Pancreas (tissue), 10 donors: ENCODE measurements around the gene DOK3. TPM values are rescaled to one million over a fixed set of nuclear protein-coding genes. Genes with fewer than 3 reads are reported as not detected.

ENCODE experiments used
- ATAC-seq, 4 donors: fragments of 200-7000 bp; cut with Tn5 transposase; one replicate each; pipeline versions ENCODE4 v1.8.0 to v1.9.1; 2020; ENCODE audit warnings: mild to moderate bottlenecking in 4 of 4, moderate library complexity in 4 of 4
- DNase-seq, 6 donors: peaks; one replicate each; pipeline ENCODE4 v3.0.0-alpha.2; 2020
- FAIRE-seq: peaks from 2 replicates; lab custom pipeline; 2012; peaks lifted over from hg19 to GRCh38; lab: Jason Lieb, UNC
- H3K27ac ChIP-seq, 4 donors: fragments of 200-600 bp; sonication (generic); 1 replicate in 3 of 4; 2 replicates in 1 of 4; pipeline versions ENCODE4 v1.5.0 to v1.8.0; 2020
- H3K27me3 ChIP-seq, 4 donors: fragments of 200-600 bp; one replicate each; pipeline ENCODE4 v1.8.0; 2021
- H3K36me3 ChIP-seq, 3 donors: fragments of 200-600 bp; sonication (generic) in 1 of 3; one replicate each; pipeline versions ENCODE4 v1.5.0 to v1.8.0; 2020 to 2021
- H3K4me1 ChIP-seq, 3 donors: fragments of 200-600 bp; one replicate each; pipeline ENCODE4 v1.8.0; 2021
- H3K4me3 ChIP-seq, 4 donors: fragments of 200-600 bp; sonication (generic) in 2 of 4; one replicate each; pipeline versions ENCODE4 v1.5.0 to v1.8.0; 2020 to 2021
- H3K9me3 ChIP-seq, 4 donors: fragments of 200-600 bp; one replicate each; pipeline ENCODE4 v1.8.0; 2021
- WGBS, 2 donors: extraction: QIAGEN DNeasy Blood & Tissue Kit; methylation state at CpG; one replicate each; pipeline ENCODE4 v1.1.7; 2013; 5-methylcytosine and 5-hydroxymethylcytosine counted together
- intact Hi-C, 3 donors: fragments of 100-400 bp; cut with DNase I; formaldehyde crosslinking; loops; one replicate each; pipeline versions ENCODE4 v1.11.1 to v1.14.2; 2022
- polyA plus RNA-seq, 2 donors: library from polyadenylated mRNA; stranded (reverse); fragments of 200-250 nt; gene quantifications; one replicate each; pipeline ENCODE4 v1.2.3, GENCODE V29; 2013
- total RNA-seq, 6 donors: library from RNA; stranded (reverse); fragmentation: NEBNext Ultra II Directional in 4 of 6; extraction: Animal tissue kit (Norgen Biotek cat#: 25700) in 4 of 6; gene quantifications; one replicate each; pipeline versions ENCODE4 v1.2.1 to v1.2.4, GENCODE V29; 2021 to 2023
- TF ChIP-seq, protein P1 (sequence below), 4 donors: fragments of 200-600 bp; sonication (generic) in 3 of 4; IDR thresholded peaks; one replicate each; pipeline versions ENCODE4 v1.5.0 to v1.8.0; 2021; ENCODE audit warnings: antibody characterized with exemption in 4 of 4
- donor health status: healthy with polysubstance abuse.
- donor health status: DM: no; HTN: no; CAD: no; lungs with moderate emphysema.
- donor health status: DM: no; HTN: no; CAD: no.
- donor health status: control.
- donor health status: control.
- donor health status: Bipolar disorder and iron deficiency.
- donor health status: DM: yes; HTN: yes; CAD: no.
- donor health status: DM: no; HTN: no; CAD: no.
- donor health status: DM: no; HTN: no; CAD: no.
- donor health status: DM: yes; HTN: yes; CAD: no.

Gene DOK3
- total and polyA plus RNA-seq, 8 donors = 0.98 to 11.4 (median 4.7) TPM

DNA sequence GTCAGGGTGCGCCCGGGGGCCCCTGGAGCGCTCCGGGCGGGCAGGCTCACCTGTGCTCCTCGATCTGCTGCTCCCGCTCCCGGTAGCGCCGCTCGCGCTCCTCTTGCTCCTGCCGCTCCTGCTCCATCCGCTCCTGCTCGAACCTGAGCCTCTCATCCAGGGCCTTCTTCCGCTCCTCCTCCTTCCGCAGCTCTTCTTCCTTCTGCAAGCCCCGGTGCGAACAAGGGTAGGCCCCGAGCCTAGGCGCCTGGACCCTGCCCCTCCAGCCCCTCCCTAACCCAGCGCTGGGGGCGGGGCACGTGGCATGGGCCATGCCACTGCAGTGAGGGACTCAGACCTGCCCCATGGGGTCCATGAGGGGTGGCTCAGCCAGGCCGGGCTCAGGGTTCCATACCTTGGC is 42.8 kb downstream of the DOK3 start:
- Histone ChIP-seq H3K4me1 (no peaks in the 10 kb centered on the region), H3K4me3 (no peak overlapping the region), H3K9me3 (no peaks in the 10 kb centered on the region), H3K27ac (no peak overlapping the region), H3K36me3 (no peaks in the 10 kb centered on the region), H3K27me3 (no peaks in the 10 kb centered on the region)
- WGBS, 2 donors = 94 to 98% methylated on average over 24 to 25 of the region's 25 CpGs
- ATAC-seq = no peak
- TF ChIP-seq, protein P1, sequence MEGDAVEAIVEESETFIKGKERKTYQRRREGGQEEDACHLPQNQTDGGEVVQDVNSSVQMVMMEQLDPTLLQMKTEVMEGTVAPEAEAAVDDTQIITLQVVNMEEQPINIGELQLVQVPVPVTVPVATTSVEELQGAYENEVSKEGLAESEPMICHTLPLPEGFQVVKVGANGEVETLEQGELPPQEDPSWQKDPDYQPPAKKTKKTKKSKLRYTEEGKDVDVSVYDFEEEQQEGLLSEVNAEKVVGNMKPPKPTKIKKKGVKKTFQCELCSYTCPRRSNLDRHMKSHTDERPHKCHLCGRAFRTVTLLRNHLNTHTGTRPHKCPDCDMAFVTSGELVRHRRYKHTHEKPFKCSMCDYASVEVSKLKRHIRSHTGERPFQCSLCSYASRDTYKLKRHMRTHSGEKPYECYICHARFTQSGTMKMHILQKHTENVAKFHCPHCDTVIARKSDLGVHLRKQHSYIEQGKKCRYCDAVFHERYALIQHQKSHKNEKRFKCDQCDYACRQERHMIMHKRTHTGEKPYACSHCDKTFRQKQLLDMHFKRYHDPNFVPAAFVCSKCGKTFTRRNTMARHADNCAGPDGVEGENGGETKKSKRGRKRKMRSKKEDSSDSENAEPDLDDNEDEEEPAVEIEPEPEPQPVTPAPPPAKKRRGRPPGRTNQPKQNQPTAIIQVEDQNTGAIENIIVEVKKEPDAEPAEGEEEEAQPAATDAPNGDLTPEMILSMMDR (IDR thresholded peaks at IDR 0.05) = no peak
- peak in 2 of 6 donors; percentile 20 to 68 for DNase-seq
- intact Hi-C loops = no loop called here
- FAIRE-seq = no peak

DNA sequence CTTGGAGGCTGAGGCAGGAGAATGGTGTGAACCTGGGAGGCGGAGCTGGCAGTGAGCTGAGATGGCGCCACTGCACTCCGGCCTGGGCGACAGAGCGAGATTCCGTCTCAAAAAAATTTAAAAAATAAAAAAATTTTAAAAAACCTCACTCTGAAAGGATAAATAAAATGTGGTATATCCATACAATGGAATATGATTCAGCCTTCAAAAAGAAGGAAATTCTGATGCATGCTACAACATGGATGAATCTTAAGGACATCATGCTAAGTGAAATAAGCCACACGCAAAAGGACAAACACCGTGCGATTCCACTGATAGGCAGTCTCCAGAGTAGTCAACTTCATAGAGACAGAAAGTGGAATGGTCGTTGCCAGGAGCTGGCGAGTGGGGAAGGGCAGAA is 44.6 kb downstream of the DOK3 start:
- FAIRE-seq = no peak
- H3K27me3 ChIP-seq = no peaks in the 10 kb centered on the region
- no peak for DNase-seq
- no peak overlapping the region for H3K4me3 ChIP-seq
- H3K36me3 ChIP-seq = no peaks in the 10 kb centered on the region
- ATAC-seq = no peak
- no peak overlapping the region for H3K27ac ChIP-seq
- TF ChIP-seq, protein P1 (IDR thresholded peaks at IDR 0.05) = no peak
- no peaks in the 10 kb centered on the region for H3K4me1 ChIP-seq
- 97 to 98% methylated on average over 11 of the region's 11 CpGs for WGBS, 2 donors
- intact Hi-C loops = no loop called here
- H3K9me3 ChIP-seq = no peaks in the 10 kb centered on the region

- H3K4me3 ChIP-seq = no peak overlapping the region
- intact Hi-C loops = no loop called here
- H3K9me3 ChIP-seq = no peaks in the 10 kb centered on the region
- WGBS, 2 donors = 83 to 84% methylated on average over 27 of the region's 27 CpGs
- DNase-seq (peak in 2 of 6 donors; percentile 21 to 60), ATAC-seq (no peak), FAIRE-seq (no peak)
- no peak overlapping the region for H3K27ac ChIP-seq
- H3K27me3 ChIP-seq = no peaks in the 10 kb centered on the region
- H3K36me3 ChIP-seq = no peaks in the 10 kb centered on the region
- H3K4me1 ChIP-seq = no peaks in the 10 kb centered on the region
- TF ChIP-seq, protein P1 (IDR thresholded peaks at IDR 0.05) = no peak
Measured at GRCh38 chr5:177462021-177462670, 47.5 kb downstream of the DOK3 start.

GRCh38 chr5:177459819-177460628 is 49.6 kb downstream of the DOK3 start:
- intact Hi-C loops = loop anchor here in 1 of 3 donors (10.0 kb wide), 1 partner anchor 145 kb away; the partner anchor contains the start of gene MXD3
- WGBS, 2 donors = 93 to 95% methylated on average over 27 to 28 of the region's 28 CpGs
- no peak overlapping the region for H3K4me3 ChIP-seq

More at GRCh38 chr5:177459819-177460628, 49.6 kb downstream of the DOK3 start:
- Histone ChIP-seq H3K9me3 (no peaks in the 10 kb centered on the region), H3K4me1 (peaks cover 0 to 6% (median 0%) of the 10 kb centered on the region in 3 donors), H3K27ac (no peak overlapping the region), H3K27me3 (no peaks in the 10 kb centered on the region), H3K36me3 (no peaks in the 10 kb centered on the region)
- TF ChIP-seq, protein P1 (IDR thresholded peaks at IDR 0.05) = no peak
- no peak for ATAC-seq
- no peak for FAIRE-seq
- DNase-seq = peak in 2 of 6 donors; percentile 27 to 75
